Large intestine (tissue), 12 donors: ENCODE data around the gene UBALD1. TPM values are rescaled to one million over a fixed set of nuclear protein-coding genes. Genes with fewer than 3 reads are reported as not detected.
A peak's percentile ranks its signal among the peaks of the same experiment; 100 is the strongest.

Source experiments
- DNase-seq, 2 donors: peaks; one replicate each; pipeline versions ENCODE4 v3.0.0 to v3.0.0-alpha.2; 2013
- H3K27ac ChIP-seq: one replicate; pipeline ENCODE4 v1.5.1; 2013; ENCODE audit warnings: low read length
- H3K27me3 ChIP-seq: 2 replicates; pipeline ENCODE4 v1.6.1; 2013; ENCODE audit warnings: low read length; ENCODE audit not compliant: control insufficient read depth, insufficient read depth
- H3K36me3 ChIP-seq: 2 replicates; pipeline ENCODE4 v1.6.1; 2013; ENCODE audit warnings: low read length; ENCODE audit not compliant: control insufficient read depth, insufficient read depth
- H3K4me1 ChIP-seq: one replicate; pipeline ENCODE4 v1.6.1; 2013; ENCODE audit warnings: low read length; ENCODE audit not compliant: control insufficient read depth, insufficient read depth
- H3K4me3 ChIP-seq: one replicate; pipeline ENCODE4 v1.5.1; 2013; ENCODE audit warnings: low read length
- H3K9me3 ChIP-seq: one replicate; pipeline ENCODE4 v1.6.1; 2013; ENCODE audit warnings: mild to moderate bottlenecking, low read depth, low read length, moderate library complexity; ENCODE audit not compliant: control insufficient read depth
- WGBS: methylation state at CpG from one replicate; pipeline ENCODE4 v1.1.5; 2013; ENCODE audit warnings: low lambda C conversion rate; ENCODE audit not compliant: insufficient coverage; 5-methylcytosine and 5-hydroxymethylcytosine counted together
- long read RNA-seq, 11 donors: transcript quantifications; one replicate each; lab custom pipeline, GENCODE V29; 2026
- polyA plus RNA-seq: library from polyadenylated mRNA; unstranded; fragments of 120-200 nt; gene quantifications from one replicate; pipeline ENCODE4 v1.2.1, GENCODE V29; 2013

The UBALD1 gene
- polyA plus RNA-seq = 28.4 TPM
- long read RNA-seq, donor 1, transcript UBALD1-205 (1 exons, 2,641 nt) = major isoform, 5 of 7 reads
- long read RNA-seq, donor 1, partial matches to known transcripts = 0 of 7 reads
- long read RNA-seq, donor 1, other reads (novel, unspliced or antisense) = 0 of 7 reads
- long read RNA-seq, donor 2, transcript UBALD1-205 (1 exons, 2,641 nt) = minor isoform, 7 of 27 reads
- long read RNA-seq, donor 2, transcript UBALD1-201 (3 exons, 1,413 nt) = major isoform, 18 of 27 reads
- long read RNA-seq, donor 2, partial matches to known transcripts = 0 of 27 reads
- long read RNA-seq, donor 2, other reads (novel, unspliced or antisense) = 0 of 27 reads
- long read RNA-seq, donor 3 = 0 reads
- long read RNA-seq, donor 4, partial matches to known transcripts = 0 of 2 reads
- long read RNA-seq, donor 4, other reads (novel, unspliced or antisense) = 0 of 2 reads
- long read RNA-seq, donor 5, transcript UBALD1-201 (3 exons, 1,413 nt) = major isoform, 6 of 10 reads
- long read RNA-seq, donor 5, partial matches to known transcripts = 0 of 10 reads
- long read RNA-seq, donor 5, other reads (novel, unspliced or antisense) = 0 of 10 reads
- long read RNA-seq, donor 6, transcript UBALD1-201 (3 exons, 1,413 nt) = minor isoform, 12 of 34 reads
- long read RNA-seq, donor 6, transcript UBALD1-205 (1 exons, 2,641 nt) = major isoform, 22 of 34 reads
- long read RNA-seq, donor 6, partial matches to known transcripts = 0 of 34 reads
- long read RNA-seq, donor 6, other reads (novel, unspliced or antisense) = 0 of 34 reads
- long read RNA-seq, donor 7, transcript UBALD1-205 (1 exons, 2,641 nt) = major isoform, 7 of 12 reads
- long read RNA-seq, donor 7, transcript UBALD1-201 (3 exons, 1,413 nt) = minor isoform, 5 of 12 reads
- long read RNA-seq, donor 7, partial matches to known transcripts = 0 of 12 reads
- long read RNA-seq, donor 7, other reads (novel, unspliced or antisense) = 0 of 12 reads
- long read RNA-seq, donor 8, transcript UBALD1-205 (1 exons, 2,641 nt) = minor isoform, 14 of 35 reads
- long read RNA-seq, donor 8, transcript UBALD1-201 (3 exons, 1,413 nt) = major isoform, 18 of 35 reads
- long read RNA-seq, donor 8, partial matches to known transcripts = 0 of 35 reads
- long read RNA-seq, donor 8, other reads (novel, unspliced or antisense) = 0 of 35 reads
- long read RNA-seq, donor 9, transcript UBALD1-205 (1 exons, 2,641 nt) = minor isoform, 8 of 20 reads
- long read RNA-seq, donor 9, transcript UBALD1-201 (3 exons, 1,413 nt) = major isoform, 12 of 20 reads
- long read RNA-seq, donor 9, partial matches to known transcripts = 0 of 20 reads
- long read RNA-seq, donor 9, other reads (novel, unspliced or antisense) = 0 of 20 reads
- long read RNA-seq, donor 10, transcript UBALD1-201 (3 exons, 1,413 nt) = major isoform, 15 of 30 reads
- long read RNA-seq, donor 10, transcript UBALD1-205 (1 exons, 2,641 nt) = minor isoform, 14 of 30 reads
- long read RNA-seq, donor 10, partial matches to known transcripts = 0 of 30 reads
- long read RNA-seq, donor 10, other reads (novel, unspliced or antisense) = 0 of 30 reads
- long read RNA-seq, donor 11, transcript UBALD1-205 (1 exons, 2,641 nt) = major isoform, 10 of 14 reads
- long read RNA-seq, donor 11, partial matches to known transcripts = 0 of 14 reads
- long read RNA-seq, donor 11, other reads (novel, unspliced or antisense) = 0 of 14 reads

DNA sequence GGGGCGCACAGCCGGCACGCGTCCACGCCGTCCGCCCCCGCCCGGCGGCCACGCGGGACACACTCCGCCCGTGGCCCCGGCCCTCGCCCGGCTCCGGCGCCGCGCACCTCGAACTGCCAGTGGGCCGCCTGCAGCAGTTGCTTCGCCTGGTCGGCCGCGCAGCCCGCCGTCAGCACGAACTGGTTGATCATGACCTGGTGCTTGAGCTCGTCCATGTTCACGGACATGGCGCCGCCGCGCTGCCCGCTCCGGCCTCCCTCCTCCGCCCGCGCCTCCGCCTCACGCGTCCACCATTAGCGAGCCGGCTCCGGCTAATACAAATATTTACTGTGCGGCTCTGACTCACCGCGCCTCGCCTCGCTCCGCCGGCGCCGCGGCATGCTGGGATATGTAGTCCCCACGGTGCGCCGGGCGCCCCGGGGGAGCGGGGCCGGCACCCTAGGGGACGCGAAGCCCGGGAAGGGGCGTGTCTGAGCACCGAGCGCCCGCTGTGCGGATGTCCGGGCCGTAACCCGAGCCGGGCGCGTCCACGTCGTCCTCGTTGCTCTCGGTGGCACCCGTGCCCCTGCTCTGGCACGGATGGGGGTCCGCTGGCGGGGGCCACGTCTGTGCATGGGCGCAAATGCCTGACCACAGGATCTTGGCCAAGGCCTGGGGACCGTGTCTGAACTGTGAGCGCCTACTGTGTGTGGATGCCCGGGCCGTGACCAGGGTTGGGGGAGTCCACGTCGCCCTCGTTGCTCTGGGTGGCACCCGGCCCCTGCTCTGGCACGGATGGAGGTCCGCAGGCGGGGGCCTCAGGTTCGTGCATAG is at the start of gene UBALD1:
TSS of gene UBALD1 (minus strand) at position 318 of the 813 bp plus-strand sequence. CDS start at position 227, 91 bp downstream.
- DNase-seq = peak; percentile 89 to 93
- no CpG with 5 or more reads among the region's 100 CpGs for WGBS
- peaks cover 8% of the 10 kb centered on the region for H3K9me3 ChIP-seq
- H3K36me3 ChIP-seq = peaks cover 4% of the 10 kb centered on the region
- peak within 1 kb of the TSS; percentile 94 for H3K27ac ChIP-seq
- peaks cover 61% of the 10 kb centered on the region for H3K4me1 ChIP-seq
- H3K27me3 ChIP-seq = no peaks in the 10 kb centered on the region
- H3K4me3 ChIP-seq = peak within 1 kb of the TSS; percentile 66

DNA sequence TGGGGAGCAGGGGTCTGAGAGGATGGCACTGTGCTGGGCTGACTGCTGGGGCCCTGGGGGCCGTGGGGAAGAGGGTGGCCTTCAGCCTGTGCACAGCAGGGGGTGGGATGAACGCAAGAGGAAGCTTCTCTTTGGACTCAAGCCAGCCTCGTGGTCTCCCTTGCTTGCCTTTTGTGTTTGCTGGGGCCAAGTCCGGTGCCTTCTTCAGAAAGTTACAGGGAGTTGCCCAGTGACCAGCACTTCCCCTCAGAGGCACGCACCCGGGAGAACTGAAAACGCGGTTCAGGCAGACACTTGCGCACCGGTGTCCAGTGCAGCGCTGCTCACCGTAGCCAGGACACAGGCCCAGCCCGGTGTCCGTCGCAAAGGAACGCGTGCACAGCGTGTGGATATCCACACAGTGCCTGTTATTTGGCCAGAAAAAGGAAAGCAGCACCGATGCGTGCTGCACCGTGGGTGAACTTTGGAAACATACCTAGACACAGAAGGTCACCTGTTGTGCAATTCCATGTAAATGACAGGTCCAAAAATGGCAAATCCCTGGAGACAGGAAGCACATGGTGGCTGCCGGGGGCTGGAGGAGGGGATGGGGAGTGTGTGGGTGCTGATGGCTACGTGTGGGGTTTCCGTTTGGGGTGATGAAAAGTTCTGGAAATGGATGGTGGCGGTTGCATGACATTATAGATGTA is 49.2 kb upstream of the UBALD1 start:
- Histone ChIP-seq H3K4me3 (no peak overlapping the region), H3K27ac (peak overlapping the region; percentile 78), H3K36me3 (peaks cover 53% of the 10 kb centered on the region), H3K9me3 (no peaks in the 10 kb centered on the region), H3K27me3 (no peaks in the 10 kb centered on the region), H3K4me1 (peaks cover 73% of the 10 kb centered on the region)
- WGBS = no CpG with 5 or more reads among the region's 25 CpGs
- DNase-seq = peak; percentile 79 to 87

DNA sequence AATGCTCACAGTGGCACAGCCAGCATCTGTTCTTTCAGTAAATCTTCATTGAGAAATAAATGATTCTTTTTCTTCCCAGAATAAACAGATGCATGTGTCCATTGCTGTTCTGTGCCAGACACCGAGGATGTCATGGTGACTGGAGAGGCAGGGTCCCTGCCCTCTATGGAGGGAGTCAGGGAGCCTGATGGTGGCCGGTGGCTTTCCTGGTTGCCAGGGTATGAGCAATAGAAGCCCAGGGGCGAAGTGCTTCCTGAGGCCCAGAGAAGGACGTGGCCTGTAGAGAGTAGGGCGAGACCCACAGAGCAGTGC is 48.7 kb upstream of the UBALD1 start:
- peak overlapping the region; percentile 78 for H3K27ac ChIP-seq
- DNase-seq = no peak
- peaks cover 51% of the 10 kb centered on the region for H3K36me3 ChIP-seq

GRCh38 chr16:4661661-4662060 is 47.0 kb upstream of the UBALD1 start:
- no peaks in the 10 kb centered on the region for H3K9me3 ChIP-seq
- WGBS = no CpG with 5 or more reads among the region's 11 CpGs
- no peak overlapping the region for H3K4me3 ChIP-seq
- no peaks in the 10 kb centered on the region for H3K27me3 ChIP-seq
- H3K27ac ChIP-seq = peak overlapping the region; percentile 74
- H3K36me3 ChIP-seq = peaks cover 48% of the 10 kb centered on the region
- H3K4me1 ChIP-seq = peaks cover 78% of the 10 kb centered on the region
- no peak for DNase-seq

More for the DNA sequence above, 48.7 kb upstream of the UBALD1 start:
- no peaks in the 10 kb centered on the region for H3K9me3 ChIP-seq
- H3K4me1 ChIP-seq = peaks cover 78% of the 10 kb centered on the region
- no CpG with 5 or more reads among the region's 5 CpGs for WGBS
- H3K27me3 ChIP-seq = no peaks in the 10 kb centered on the region
- no peak overlapping the region for H3K4me3 ChIP-seq

DNA sequence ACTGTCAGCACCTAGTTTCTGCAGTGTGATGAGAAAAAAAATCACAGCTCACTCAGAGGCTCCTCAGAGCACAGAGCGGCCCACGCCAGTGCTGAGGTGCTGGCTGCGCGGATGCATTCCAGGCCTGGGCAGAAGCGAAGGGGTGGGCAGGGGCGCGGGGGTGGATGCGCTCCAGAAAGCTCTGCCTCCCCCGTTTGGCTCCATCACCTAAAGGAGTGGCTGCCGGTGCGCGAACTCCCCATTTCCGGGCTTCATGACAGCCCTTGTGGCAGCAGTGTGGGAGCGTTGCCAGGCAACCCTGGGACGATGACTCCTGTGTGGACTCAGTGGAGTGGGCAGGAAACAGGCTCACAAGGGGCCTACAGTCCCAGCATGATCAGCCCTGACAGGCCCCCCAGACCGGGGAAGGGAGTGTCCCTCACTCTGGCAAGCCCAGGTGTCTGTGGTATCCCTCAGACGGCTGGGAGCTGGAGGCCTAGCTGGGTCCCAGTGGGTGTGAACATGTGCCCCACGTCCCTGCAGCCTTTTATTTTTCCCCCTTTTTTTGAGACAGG is 45.8 kb upstream of the UBALD1 start:
- peaks cover 84% of the 10 kb centered on the region for H3K4me1 ChIP-seq
- H3K27me3 ChIP-seq = no peaks in the 10 kb centered on the region
- H3K4me3 ChIP-seq = no peak overlapping the region
- H3K9me3 ChIP-seq = no peaks in the 10 kb centered on the region
- peak overlapping the region; percentile 74 for H3K27ac ChIP-seq
- peak; percentile 93 to 95 for DNase-seq
- peaks cover 44% of the 10 kb centered on the region for H3K36me3 ChIP-seq
- no CpG with 5 or more reads among the region's 18 CpGs for WGBS

DNA sequence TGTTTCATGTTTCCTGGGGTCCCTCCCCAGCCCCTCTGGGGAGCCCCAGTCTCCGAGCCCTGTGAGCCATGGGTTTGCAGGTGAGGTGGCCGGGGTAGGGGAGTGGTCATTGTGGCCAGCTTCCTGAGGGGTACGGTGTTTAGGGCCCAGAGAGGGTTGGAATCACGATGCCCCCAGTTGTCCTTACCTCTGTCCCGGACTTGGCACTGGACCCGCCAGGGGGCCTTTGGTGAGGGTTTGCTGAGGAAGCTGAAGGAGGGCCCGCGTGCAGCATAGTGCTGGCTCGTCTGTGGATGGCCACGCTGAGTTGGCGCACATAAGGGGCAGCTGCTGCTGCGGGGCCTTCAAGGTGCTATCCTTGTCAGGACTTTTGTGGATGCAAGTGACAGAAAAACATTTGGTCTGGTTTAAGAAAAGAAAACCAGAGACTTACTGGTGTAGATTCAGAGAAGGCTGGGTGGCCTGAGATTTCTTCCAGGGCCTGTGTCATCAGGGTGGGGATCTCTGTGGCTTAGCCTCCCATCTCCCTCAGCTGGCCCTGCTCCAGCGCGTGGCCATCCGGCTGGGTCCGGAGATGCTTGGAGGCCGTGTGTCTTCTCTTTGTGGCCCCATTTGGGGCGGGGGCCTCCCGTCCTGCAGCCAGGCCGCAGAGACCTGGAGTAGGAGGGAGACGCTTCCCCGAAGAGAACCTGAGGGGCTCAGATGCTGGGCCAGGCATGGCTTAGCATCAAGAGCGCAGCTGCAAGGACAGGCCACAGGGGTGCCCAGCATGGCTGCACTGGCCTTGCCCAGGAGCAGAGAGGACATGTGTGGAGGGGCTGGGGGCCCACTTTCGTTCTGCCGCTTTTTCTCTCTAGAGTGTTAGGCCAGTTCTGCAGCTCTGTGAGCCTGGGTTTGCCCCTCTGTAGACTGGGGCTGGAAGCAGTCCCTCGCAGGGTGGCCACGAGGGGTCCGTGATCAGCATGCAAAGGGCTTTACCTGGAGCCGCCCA is 45.0 kb upstream of the UBALD1 start:
- Histone ChIP-seq H3K27ac (peak overlapping the region; percentile 72), H3K9me3 (no peaks in the 10 kb centered on the region), H3K4me3 (no peak overlapping the region), H3K4me1 (peaks cover 85% of the 10 kb centered on the region), H3K27me3 (no peaks in the 10 kb centered on the region), H3K36me3 (peaks cover 50% of the 10 kb centered on the region)
- WGBS = no CpG with 5 or more reads among the region's 29 CpGs
- DNase-seq = no peak

GRCh38 chr16:4656695-4657686 is 42.3 kb upstream of the UBALD1 start:
- 75% methylated on average over 2 of the region's 25 CpGs for WGBS
- Histone ChIP-seq H3K4me3 (no peak overlapping the region), H3K9me3 (peaks cover 4% of the 10 kb centered on the region), H3K27me3 (no peaks in the 10 kb centered on the region), H3K36me3 (peaks cover 58% of the 10 kb centered on the region), H3K27ac (peak overlapping the region; percentile 30), H3K4me1 (peaks cover 89% of the 10 kb centered on the region)
- peak; percentile 60 to 74 for DNase-seq
